UCSD-AML1 (cell line): ENCODE data around the gene ALKBH4.
"Not testable (repeated sequence)": the region's sequence is repeated elsewhere in the genome, so short reads cannot be mapped to it uniquely, and the experiment has no call there.

Experiments
- DNase-seq: peaks from one replicate; lab custom pipeline; 2025; ENCODE audit not compliant: unreplicated experiment; lab: John Stamatoyannopoulos, UW

Gene ALKBH4

GRCh38 chr7:102478314-102479208, 13.9 kb upstream of the ALKBH4 start, which contains the start of gene POLR2J:
TSS of gene POLR2J (minus strand) at chr7:102478922. CDS start at chr7:102478860, 62 bp downstream.
- DNase-seq = not testable (repeated sequence)

- DNase-seq = not testable (repeated sequence)
Observed at GRCh38 chr7:102474736-102475435, 10.2 kb upstream of the ALKBH4 start.

GRCh38 chr7:102474116-102474515, 9.5 kb upstream of the ALKBH4 start:
- not testable (repeated sequence) for DNase-seq

- no peak for DNase-seq
Observed at GRCh38 chr7:102473271-102473991, 8.8 kb upstream of the ALKBH4 start.

- no peak for DNase-seq
Observed at GRCh38 chr7:102472126-102473041, 7.7 kb upstream of the ALKBH4 start.

- DNase-seq = no peak
Observed at GRCh38 chr7:102471791-102472125, 7.1 kb upstream of the ALKBH4 start.

GRCh38 chr7:102469972-102470825, 5.5 kb upstream of the ALKBH4 start:
- no peak for DNase-seq

- no peak for DNase-seq
Observed at GRCh38 chr7:102469351-102469971, 4.8 kb upstream of the ALKBH4 start.

GRCh38 chr7:102468478-102469350, 4.1 kb upstream of the ALKBH4 start:
- no peak for DNase-seq

- DNase-seq = no peak
Observed at GRCh38 chr7:102467581-102468477, 3.2 kb upstream of the ALKBH4 start.

- no peak for DNase-seq
Observed at GRCh38 chr7:102466097-102466496, 1.4 kb upstream of the ALKBH4 start.

GRCh38 chr7:102463841-102464576, 654 bp downstream of the ALKBH4 start:
- DNase-seq = peak; percentile 24

- no peak for DNase-seq
Observed at GRCh38 chr7:102460467-102460866, 4.2 kb downstream of the ALKBH4 start.

- DNase-seq = no peak
Observed at GRCh38 chr7:102459221-102459844, 5.3 kb downstream of the ALKBH4 start.

- DNase-seq = no peak
Observed at GRCh38 chr7:102457352-102457924, 7.2 kb downstream of the ALKBH4 start.

GRCh38 chr7:102456327-102456726, 8.3 kb downstream of the ALKBH4 start:
- DNase-seq = no peak
